HG02763 (cell line): ENCODE results near the gene CTCF.

Source experiments
- ATAC-seq: cut with Tn5 transposase; IDR thresholded peaks from one replicate; pipeline ENCODE4 v1.9.1; 2021; ENCODE audit warnings: mild to moderate bottlenecking, moderate library complexity; ENCODE audit not compliant: unreplicated experiment

CTCF gene

GRCh38 chr16:67547423-67548264, 14.7 kb upstream of the CTCF start:
- peak; percentile 37 for ATAC-seq

- peak; percentile 30 for ATAC-seq
Measured at GRCh38 chr16:67548265-67549126, 13.8 kb upstream of the CTCF start.

- ATAC-seq, result no peak
Measured at GRCh38 chr16:67549240-67549639, 13.1 kb upstream of the CTCF start.

GRCh38 chr16:67549936-67550335, 12.4 kb upstream of the CTCF start:
- no peak for ATAC-seq

- no peak for ATAC-seq
Measured at GRCh38 chr16:67551091-67551490, 11.2 kb upstream of the CTCF start.

- no peak for ATAC-seq
Measured at GRCh38 chr16:67551972-67552371, 10.4 kb upstream of the CTCF start.

- ATAC-seq, result no peak
Measured at GRCh38 chr16:67552476-67552875, 9.8 kb upstream of the CTCF start.

GRCh38 chr16:67555795-67556212, 6.5 kb upstream of the CTCF start:
- no peak for ATAC-seq

- no peak for ATAC-seq
Measured at GRCh38 chr16:67558859-67559258, 3.5 kb upstream of the CTCF start.

GRCh38 chr16:67560827-67561342, 1.4 kb upstream of the CTCF start:
- no peak for ATAC-seq

GRCh38 chr16:67561501-67561823, 864 bp upstream of the CTCF start:
- ATAC-seq, result no peak

GRCh38 chr16:67561824-67562525, 351 bp upstream of the CTCF start:
- peak; percentile 80 for ATAC-seq

GRCh38 chr16:67562918-67563707, 787 bp downstream of the CTCF start:
- ATAC-seq, result peak; percentile 10

- ATAC-seq, result no peak
Measured at GRCh38 chr16:67563708-67564468, 1.6 kb downstream of the CTCF start.

- no peak for ATAC-seq
Measured at GRCh38 chr16:67565470-67566100, 3.3 kb downstream of the CTCF start.

GRCh38 chr16:67571464-67571863, 9.1 kb downstream of the CTCF start:
- no peak for ATAC-seq

GRCh38 chr16:67571981-67572431, 9.7 kb downstream of the CTCF start:
- no peak for ATAC-seq

GRCh38 chr16:67579686-67580085, 17.4 kb downstream of the CTCF start:
- no peak for ATAC-seq

- ATAC-seq, result no peak
Measured at GRCh38 chr16:67580202-67580601, 17.9 kb downstream of the CTCF start.
